MCF 10A (cell line): Measurements from ENCODE around the gene TRUB1. TPM values are rescaled to one million over a fixed set of nuclear protein-coding genes. Genes with fewer than 3 reads are reported as not detected.

Experiments
- BruUV-seq: library from RNA; stranded (reverse); fragments of 400-500 nt; replicated peaks from 2 replicates; lab custom pipeline; 2021; lab: Mats Ljungman, UMichigan
- CTCF ChIA-PET: fragments of 300-600 bp; sonication (Branson Sonifier 250); formaldehyde crosslinking; extraction: SDS; loops from one replicate; lab custom pipeline; 2021; ENCODE audit warnings: antibody characterized with exemption, inconsistent platforms; lab: Yijun Ruan, JAX
- POLR2A ChIA-PET: fragments of 300-600, 350-650 bp; sonication (Branson Sonifier 250); formaldehyde crosslinking; extraction: SDS; loops from one replicate; lab custom pipeline; 2020; ENCODE audit warnings: antibody characterized with exemption, inconsistent platforms; lab: Yijun Ruan, JAX
- DNase-seq: peaks from one replicate; pipeline ENCODE4 v3.0.0-alpha.2; 2018; ENCODE audit not compliant: unreplicated experiment
- H3K27ac Mint-ChIP-seq: one replicate; pipeline ENCODE4 v1.8.0; 2022; ENCODE audit warnings: mild to moderate bottlenecking, low read depth, mixed read lengths; ENCODE audit not compliant: unreplicated experiment
- H3K27me3 Mint-ChIP-seq: one replicate; pipeline ENCODE4 v1.8.0; 2022; ENCODE audit warnings: mixed read lengths; ENCODE audit not compliant: insufficient read depth, unreplicated experiment
- H3K36me3 Mint-ChIP-seq: one replicate; pipeline ENCODE4 v1.8.0; 2022; ENCODE audit warnings: mild to moderate bottlenecking, moderate library complexity, mixed read lengths; ENCODE audit not compliant: insufficient read depth, unreplicated experiment
- H3K4me1 Mint-ChIP-seq: one replicate; pipeline ENCODE4 v1.8.0; 2022; ENCODE audit warnings: mixed read lengths; ENCODE audit not compliant: insufficient read depth, unreplicated experiment
- H3K4me3 Mint-ChIP-seq: one replicate; pipeline ENCODE4 v1.8.0; 2022; ENCODE audit warnings: mild to moderate bottlenecking, moderate library complexity, mixed read lengths; ENCODE audit not compliant: unreplicated experiment
- H3K9me3 Mint-ChIP-seq: one replicate; pipeline ENCODE4 v1.8.0; 2022; ENCODE audit warnings: mixed read lengths; ENCODE audit not compliant: unreplicated experiment
- CTCF ChIP-seq: fragments of 200-600 bp; IDR thresholded peaks from one replicate; pipeline ENCODE4 v1.8.0; 2022; ENCODE audit warnings: antibody characterized with exemption, mild to moderate bottlenecking; ENCODE audit not compliant: unreplicated experiment
- intact Hi-C: fragments of 100-400 bp; cut with micrococcal nuclease; formaldehyde crosslinking; loops from 2 replicates; pipeline ENCODE4 v1.14.1; 2022
- total RNA-seq: library from RNA; stranded (reverse); gene quantifications from 2 replicates; pipeline ENCODE4 v1.2.3, GENCODE V29; 2022

Gene TRUB1
- total RNA-seq, 1 experiment from 2014 or later = 29.2 TPM

DNA sequence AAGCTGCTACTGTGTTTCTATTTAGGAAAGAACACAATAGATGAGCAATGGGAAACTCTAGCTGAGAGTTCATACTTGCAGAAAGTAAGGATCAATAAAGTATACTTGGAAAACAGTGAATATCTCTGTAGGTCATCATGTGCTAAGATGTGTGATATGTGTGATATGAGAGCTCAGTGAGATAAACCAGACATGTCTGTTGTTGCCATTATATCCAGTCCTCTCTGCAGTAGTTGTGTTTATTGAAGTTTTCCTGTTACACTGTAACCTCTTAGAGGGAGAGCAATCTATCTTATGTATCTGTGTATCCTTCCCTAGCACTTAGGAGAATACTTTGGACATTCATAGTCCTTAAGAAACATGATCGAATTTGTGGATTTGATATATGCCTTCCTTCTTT, 19.1 kb downstream of the TRUB1 start:
- CTCF ChIA-PET = interaction anchor here (0.6 to 2.2 kb wide), 4 partner anchors 13 to 346 kb away, joined by 3 to 7 read pairs (median 4); no protein-coding TSS in a partner anchor
- H3K36me3 Mint-ChIP-seq = peaks cover 43% of the 10 kb centered on the region

DNA sequence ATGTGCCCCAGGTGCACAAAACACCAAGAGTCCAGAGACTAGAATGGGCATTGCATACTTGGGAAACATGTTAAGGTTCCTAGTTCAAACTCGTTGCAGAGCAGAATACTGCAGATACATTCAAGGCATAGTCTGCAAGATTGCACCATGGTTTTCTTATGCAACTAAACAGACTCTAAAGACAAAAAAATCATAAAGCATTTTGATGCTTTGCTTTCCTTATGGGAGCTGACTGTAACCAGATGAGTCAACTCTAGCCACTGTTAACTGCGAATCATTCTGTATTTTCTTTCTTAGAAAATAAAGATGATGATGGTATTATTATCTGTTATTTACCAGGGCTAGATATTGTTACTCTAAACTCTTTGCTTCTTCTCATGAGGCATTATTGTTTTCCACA, 19.7 kb downstream of the TRUB1 start:
- Mint-ChIP-seq H3K9me3 (no peaks in the 10 kb centered on the region), H3K4me1 (peaks cover 5% of the 10 kb centered on the region), H3K27me3 (no peaks in the 10 kb centered on the region), H3K36me3 (peaks cover 38% of the 10 kb centered on the region), H3K4me3 (no peak overlapping the region), H3K27ac (no peak overlapping the region)
- DNase-seq = no peak
- intact Hi-C loops = no loop called here
- ChIA-PET CTCF (interaction anchor here (1.0 to 2.2 kb wide), 4 partner anchors 14 to 81 kb away, joined by 3 to 7 read pairs (median 4); no protein-coding TSS in a partner anchor), POLR2A (interaction anchor here (1.2 to 1.8 kb wide), 4 partner anchors 9 to 20 kb away, joined by 3 to 5 read pairs (median 4); partner anchors contain the start of gene TRUB1)
- no peak for TF ChIP-seq CTCF
- BruUV-seq = no TSS peak

More for the DNA sequence above, 19.1 kb downstream of the TRUB1 start:
- intact Hi-C loops = no loop called here
- no peak for TF ChIP-seq CTCF
- no TSS peak for BruUV-seq
- no peaks in the 10 kb centered on the region for H3K27me3 Mint-ChIP-seq
- no peak overlapping the region for H3K27ac Mint-ChIP-seq
- H3K4me3 Mint-ChIP-seq = no peak overlapping the region
- POLR2A ChIA-PET = interaction anchor here (1.2 to 1.8 kb wide), 4 partner anchors 10 to 19 kb away, joined by 3 to 5 read pairs (median 4); partner anchors contain the start of gene TRUB1
- peaks cover 5% of the 10 kb centered on the region for H3K4me1 Mint-ChIP-seq
- no peaks in the 10 kb centered on the region for H3K9me3 Mint-ChIP-seq
- no peak for DNase-seq

- Mint-ChIP-seq H3K4me1 (peaks cover 8% of the 10 kb centered on the region), H3K27ac (no peak overlapping the region), H3K9me3 (no peaks in the 10 kb centered on the region), H3K27me3 (no peaks in the 10 kb centered on the region), H3K4me3 (no peak overlapping the region), H3K36me3 (peaks cover 11% of the 10 kb centered on the region)
- intact Hi-C loops = no loop called here
- ChIA-PET CTCF (interaction anchor here (0.6 kb wide), 1 partner anchor 180 kb away, joined by 3 read pairs; no protein-coding TSS in a partner anchor), POLR2A (interaction anchor here (0.7 to 1.9 kb wide), 3 partner anchors 23 to 48 kb away, joined by 3 to 8 read pairs (median 5); partner anchors contain the start of gene TRUB1)
- BruUV-seq = no TSS peak
- no peak for DNase-seq
- no peak for TF ChIP-seq CTCF
Observed at GRCh38 chr10:114962441-114962840, 24.4 kb downstream of the TRUB1 start.

- H3K36me3 Mint-ChIP-seq = peaks cover 11% of the 10 kb centered on the region
- H3K27me3 Mint-ChIP-seq = no peaks in the 10 kb centered on the region
- H3K4me3 Mint-ChIP-seq = no peak overlapping the region
- POLR2A ChIA-PET = interaction anchor here (1.9 kb wide), 1 partner anchor 25 kb away, joined by 8 read pairs; the partner anchor contains the start of gene TRUB1
- BruUV-seq = no TSS peak
- no peak for DNase-seq
- peaks cover 12% of the 10 kb centered on the region for H3K4me1 Mint-ChIP-seq
- CTCF ChIA-PET = interaction anchor here (1.4 kb wide), 1 partner anchor 87 kb away, joined by 4 read pairs; no protein-coding TSS in a partner anchor
- intact Hi-C loops = no loop called here
- no peak overlapping the region for H3K27ac Mint-ChIP-seq
- H3K9me3 Mint-ChIP-seq = no peaks in the 10 kb centered on the region
- TF ChIP-seq CTCF = no peak
Observed at GRCh38 chr10:114963908-114964307, 25.9 kb downstream of the TRUB1 start.
